HCT116 (cell line): ENCODE results near the gene HCN4.

Experiments used
- ATF3 ChIP-seq: IDR thresholded peaks from 2 replicates; pipeline ENCODE4 v1.6.1; 2012
- CTCF ChIP-seq, 3 experiments: fragments of 200-600 bp in 1 of 3; sonication (generic) in 1 of 3; IDR thresholded peaks in 2 of 3; conservative IDR thresholded peaks in 1 of 3; 2 replicates each; pipeline ENCODE4 v1.5.1; 2012 to 2017; ENCODE audit warnings: low read depth in 2 of 3, low read length in 2 of 3, antibody characterized with exemption in 1 of 3, borderline replicate concordance in 1 of 3, control low read depth in 1 of 3, mild to moderate bottlenecking in 1 of 3, mixed read lengths in 1 of 3, mixed run types in 1 of 3, moderate library complexity in 1 of 3; ENCODE audit not compliant: insufficient read depth in 1 of 3
- ELF1 ChIP-seq: IDR thresholded peaks from 2 replicates; pipeline ENCODE4 v1.6.1; 2012; ENCODE audit warnings: low read depth, borderline replicate concordance
- EZH2phosphoT487 ChIP-seq: fragments of 200-600 bp; IDR thresholded peaks from 2 replicates; pipeline ENCODE4 v1.6.1; 2018; ENCODE audit warnings: antibody characterized with exemption, borderline replicate concordance
- JUND ChIP-seq: IDR thresholded peaks from 2 replicates; pipeline ENCODE4 v1.6.1; 2012
- MAX ChIP-seq: IDR thresholded peaks from 2 replicates; pipeline ENCODE4 v1.6.1; 2012
- POLR2A ChIP-seq: IDR thresholded peaks from 2 replicates; pipeline ENCODE4 v1.7.0; 2011; ENCODE audit warnings: borderline replicate concordance; ENCODE audit not compliant: insufficient read depth, insufficient read length; ENCODE audit errors: extremely low read depth
- REST ChIP-seq: IDR thresholded peaks from 2 replicates; pipeline ENCODE4 v1.6.1; 2012; ENCODE audit warnings: low read depth
- SP1 ChIP-seq: IDR thresholded peaks from 2 replicates; pipeline ENCODE4 v1.6.1; 2012; ENCODE audit warnings: low read depth
- SRF ChIP-seq: IDR thresholded peaks from 2 replicates; pipeline ENCODE4 v1.6.1; 2012; ENCODE audit warnings: low read depth
- ZBTB33 ChIP-seq: IDR thresholded peaks from 2 replicates; pipeline ENCODE4 v1.6.1; 2011; ENCODE audit warnings: mild to moderate bottlenecking, low read length, moderate library complexity; ENCODE audit not compliant: insufficient replicate concordance; ENCODE audit errors: extremely low read depth

GRCh38 chr15:73352082-73352481, 16.7 kb downstream of the HCN4 start:
- TF ChIP-seq CTCF (IDR thresholded peaks at IDR 0.05 in 2 of 3, conservative IDR thresholded peaks at IDR 0.05 in 1 of 3; ENCODE audit: borderline replicate concordance in 1 of 3, insufficient read depth in 1 of 3, low read depth in 2 of 3, low read length in 2 of 3) (no peak), POLR2A (no peak), SRF (no peak), ATF3 (no peak), REST (no peak), JUND (no peak), ZBTB33 (no peak), MAX (no peak), SP1 (no peak), ELF1 (no peak), EZH2phosphoT487 (no peak)
